NCI-H2227 (cell line): ENCODE measurements around the gene PTPRM.
A peak's percentile ranks its signal among the peaks of the same experiment; 100 is the strongest.

Source experiments
- DNase-seq: peaks from one replicate; lab custom pipeline; 2025; ENCODE audit not compliant: unreplicated experiment; lab: John Stamatoyannopoulos, UW

The PTPRM gene

GRCh38 chr18:7980136-7980535 lies 413.0 kb downstream of the PTPRM start:
- no peak for DNase-seq

GRCh38 chr18:7980656-7981055 lies 413.5 kb downstream of the PTPRM start:
- DNase-seq, result no peak

- no peak for DNase-seq
These were observed 415.1 kb downstream of the PTPRM start for GRCh38 chr18:7982216-7982615.

- DNase-seq, result no peak
These were observed 420.3 kb downstream of the PTPRM start for GRCh38 chr18:7987284-7987976.

GRCh38 chr18:7990670-7991069 lies 423.6 kb downstream of the PTPRM start:
- no peak for DNase-seq

- no peak for DNase-seq
These were observed 434.7 kb downstream of the PTPRM start for GRCh38 chr18:8001711-8002301.

GRCh38 chr18:8003878-8004675 lies 437.0 kb downstream of the PTPRM start:
- DNase-seq, result no peak

- DNase-seq, result no peak
These were observed 437.7 kb downstream of the PTPRM start for GRCh38 chr18:8004792-8005191.

- DNase-seq, result no peak
These were observed 438.9 kb downstream of the PTPRM start for GRCh38 chr18:8005870-8006569.

GRCh38 chr18:8006979-8007378 lies 439.9 kb downstream of the PTPRM start:
- DNase-seq, result no peak

- peak; percentile 4 for DNase-seq
These were observed 440.9 kb downstream of the PTPRM start for GRCh38 chr18:8008033-8008432.

GRCh38 chr18:8011361-8011760 lies 444.2 kb downstream of the PTPRM start:
- DNase-seq, result no peak

- DNase-seq, result no peak
These were observed 444.8 kb downstream of the PTPRM start for GRCh38 chr18:8011906-8012305.

GRCh38 chr18:8018701-8019331 lies 451.7 kb downstream of the PTPRM start:
- no peak for DNase-seq

- no peak for DNase-seq
These were observed 452.5 kb downstream of the PTPRM start for GRCh38 chr18:8019600-8019999.

GRCh38 chr18:8020132-8020846 lies 453.2 kb downstream of the PTPRM start:
- no peak for DNase-seq

- no peak for DNase-seq
These were observed 461.9 kb downstream of the PTPRM start for GRCh38 chr18:8029061-8029460.

GRCh38 chr18:8029731-8030130 lies 462.6 kb downstream of the PTPRM start:
- no peak for DNase-seq

GRCh38 chr18:8030201-8030600 lies 463.1 kb downstream of the PTPRM start:
- DNase-seq, result no peak

GRCh38 chr18:8031496-8031895 lies 464.4 kb downstream of the PTPRM start:
- no peak for DNase-seq
